PFSK-1 (cell line): Measurements from ENCODE around the gene USP49.

Experiments
- POLR2AphosphoS5 ChIP-seq: IDR thresholded peaks from 2 replicates; pipeline ENCODE4 v1.6.1; 2012; ENCODE audit warnings: low read depth, mild to moderate bottlenecking, control low read depth, low read length, moderate library complexity
- TAF1 ChIP-seq: IDR thresholded peaks from 2 replicates; pipeline ENCODE4 v1.6.1; 2012; ENCODE audit warnings: low read length, control low read depth, borderline replicate concordance; ENCODE audit not compliant: insufficient read depth
- TF ChIP-seq, protein P1 (sequence below), 2 experiments: IDR thresholded peaks; 2 replicates each; pipeline versions ENCODE4 v1.6.1 to v1.8.0; 2011 to 2012; ENCODE audit warnings: low read depth in 2 of 2, low read length in 2 of 2, control low read depth in 1 of 2, inconsistent platforms in 1 of 2, mild to moderate bottlenecking in 1 of 2, moderate library complexity in 1 of 2; ENCODE audit not compliant: insufficient read depth in 1 of 2

DNA sequence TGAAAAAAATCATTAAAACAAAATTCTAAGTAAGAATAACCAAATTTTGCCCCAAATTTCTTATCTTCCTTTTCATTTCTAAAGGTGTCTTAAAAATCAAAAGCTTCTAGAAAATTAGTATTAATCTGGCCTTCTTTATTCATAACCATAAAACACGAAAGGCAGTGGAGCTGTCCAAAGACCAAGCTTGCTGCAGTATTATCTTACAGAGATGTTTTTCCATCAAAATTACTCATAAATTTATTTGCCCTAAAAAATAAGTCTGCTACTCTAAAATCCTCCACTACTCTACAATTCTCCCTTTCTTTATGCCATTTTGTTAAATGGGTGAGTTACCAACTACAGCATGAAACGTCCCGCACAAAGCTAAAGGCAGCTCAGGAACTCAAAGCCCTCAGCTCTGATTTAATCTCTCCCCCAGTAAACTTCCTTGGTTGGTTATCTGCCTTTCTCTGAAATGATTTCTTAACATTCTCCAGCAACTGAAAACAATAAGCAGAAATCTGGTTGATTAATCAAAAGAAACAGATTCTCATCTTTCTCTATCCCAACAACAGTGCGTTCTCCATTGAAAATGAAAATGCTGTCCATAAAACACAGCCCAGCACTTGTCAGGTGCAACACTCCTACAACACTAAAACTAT is 2.1 kb downstream of the USP49 start:
- TF ChIP-seq TAF1 (no peak), POLR2AphosphoS5 (no peak)
- TF ChIP-seq, protein P1, sequence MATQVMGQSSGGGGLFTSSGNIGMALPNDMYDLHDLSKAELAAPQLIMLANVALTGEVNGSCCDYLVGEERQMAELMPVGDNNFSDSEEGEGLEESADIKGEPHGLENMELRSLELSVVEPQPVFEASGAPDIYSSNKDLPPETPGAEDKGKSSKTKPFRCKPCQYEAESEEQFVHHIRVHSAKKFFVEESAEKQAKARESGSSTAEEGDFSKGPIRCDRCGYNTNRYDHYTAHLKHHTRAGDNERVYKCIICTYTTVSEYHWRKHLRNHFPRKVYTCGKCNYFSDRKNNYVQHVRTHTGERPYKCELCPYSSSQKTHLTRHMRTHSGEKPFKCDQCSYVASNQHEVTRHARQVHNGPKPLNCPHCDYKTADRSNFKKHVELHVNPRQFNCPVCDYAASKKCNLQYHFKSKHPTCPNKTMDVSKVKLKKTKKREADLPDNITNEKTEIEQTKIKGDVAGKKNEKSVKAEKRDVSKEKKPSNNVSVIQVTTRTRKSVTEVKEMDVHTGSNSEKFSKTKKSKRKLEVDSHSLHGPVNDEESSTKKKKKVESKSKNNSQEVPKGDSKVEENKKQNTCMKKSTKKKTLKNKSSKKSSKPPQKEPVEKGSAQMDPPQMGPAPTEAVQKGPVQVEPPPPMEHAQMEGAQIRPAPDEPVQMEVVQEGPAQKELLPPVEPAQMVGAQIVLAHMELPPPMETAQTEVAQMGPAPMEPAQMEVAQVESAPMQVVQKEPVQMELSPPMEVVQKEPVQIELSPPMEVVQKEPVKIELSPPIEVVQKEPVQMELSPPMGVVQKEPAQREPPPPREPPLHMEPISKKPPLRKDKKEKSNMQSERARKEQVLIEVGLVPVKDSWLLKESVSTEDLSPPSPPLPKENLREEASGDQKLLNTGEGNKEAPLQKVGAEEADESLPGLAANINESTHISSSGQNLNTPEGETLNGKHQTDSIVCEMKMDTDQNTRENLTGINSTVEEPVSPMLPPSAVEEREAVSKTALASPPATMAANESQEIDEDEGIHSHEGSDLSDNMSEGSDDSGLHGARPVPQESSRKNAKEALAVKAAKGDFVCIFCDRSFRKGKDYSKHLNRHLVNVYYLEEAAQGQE (IDR thresholded peaks at IDR 0.05; ENCODE audit: insufficient read depth in 1 of 2, low read depth in 2 of 2, low read length in 2 of 2) = no peak
